ENCODE measurements around the gene FRMD1. TPM values are rescaled to one million over a fixed set of nuclear protein-coding genes. Genes with fewer than 3 reads are reported as not detected.

FRMD1 gene
- polyA plus RNA-seq, 3 donors, result not detected

DNA sequence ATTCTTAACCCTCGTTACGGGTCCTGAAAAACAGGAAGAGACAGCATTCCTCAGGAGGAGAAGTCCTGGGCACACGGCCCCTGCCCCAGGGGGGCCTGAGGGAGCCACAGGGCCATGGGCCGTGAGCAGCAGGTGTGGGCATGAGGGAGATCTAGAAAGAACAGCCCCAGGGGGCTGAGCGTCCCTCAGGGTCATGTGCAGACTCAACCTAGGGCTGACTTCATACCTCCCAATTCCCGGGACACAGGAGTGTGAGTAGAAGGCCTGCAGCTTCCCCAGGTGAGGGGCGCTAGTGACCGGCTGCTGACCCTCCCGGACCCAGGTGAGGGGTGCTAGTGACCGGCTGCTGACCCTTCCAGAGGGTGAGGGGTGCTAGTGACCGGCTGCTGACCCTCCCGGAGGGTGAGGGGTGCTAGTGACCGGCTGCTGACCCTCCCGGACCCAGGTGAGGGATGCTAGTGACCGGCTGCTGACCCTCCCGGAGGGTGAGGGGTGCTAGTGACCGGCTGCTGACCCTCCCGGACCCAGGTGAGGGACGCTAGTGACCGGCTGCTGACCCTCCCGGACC is 35.1 kb downstream of the FRMD1 start:
- H3K27ac Mint-ChIP-seq, result no peak overlapping the region
- no peak overlapping the region for H3K4me3 ChIP-seq (replicated peaks in 1 of 3; ENCODE audit: low read depth in 2 of 3, low read length in 3 of 3)
- no peak overlapping the region for H3K9ac ChIP-seq (ENCODE audit: insufficient read depth, low read length, poor library complexity, severe bottlenecking)
- H3K27me3 Mint-ChIP-seq (ENCODE audit: low read depth in 3 of 3), result peaks cover 0 to 5% (median 0%) of the 10 kb centered on the region in 3 donors
- H3K27me3 ChIP-seq (ENCODE audit: control insufficient read depth in 2 of 2, insufficient read depth in 2 of 2, low read length in 2 of 2), result no peaks in the 10 kb centered on the region
- intact Hi-C loops (cut with micrococcal nuclease), result no loop called here
- no peak for DNase-seq
- H4K20me1 ChIP-seq (ENCODE audit: insufficient read depth, low read length), result no peaks in the 10 kb centered on the region
- H3K9me3 Mint-ChIP-seq, result peaks cover 23 to 51% (median 43%) of the 10 kb centered on the region in 7 donors
- H3K4me1 ChIP-seq (ENCODE audit: control insufficient read depth in 1 of 2, insufficient read depth in 2 of 2, low read length in 2 of 2), result no peaks in the 10 kb centered on the region
- H3K79me2 ChIP-seq (ENCODE audit: insufficient read depth, low read length), result no peaks in the 10 kb centered on the region
- H3K4me2 ChIP-seq (replicated peaks; ENCODE audit: extremely low read depth, low read length, poor library complexity, severe bottlenecking), result no peak overlapping the region
- H3K36me3 Mint-ChIP-seq, result no peaks in the 10 kb centered on the region
- 88% methylated on average over 12 of the region's 21 CpGs for WGBS (ENCODE audit: insufficient coverage)
- peaks cover 49 to 64% of the 10 kb centered on the region in 2 donors for H3K9me3 ChIP-seq (replicated peaks in 1 of 2; ENCODE audit: control insufficient read depth in 1 of 2, insufficient read depth in 1 of 2, low read length in 2 of 2)
- H3K27ac ChIP-seq (ENCODE audit: low read depth in 1 of 2, low read length in 2 of 2), result no peak overlapping the region
- no peaks in the 10 kb centered on the region for H3K4me1 Mint-ChIP-seq
- TF ChIP-seq CTCF (IDR thresholded peaks at IDR 0.05), result no peak
- H3K4me3 Mint-ChIP-seq, result no peak overlapping the region
- H3K36me3 ChIP-seq (replicated peaks in 1 of 2; ENCODE audit: control insufficient read depth in 1 of 2, insufficient read depth in 2 of 2, low read length in 2 of 2), result no peaks in the 10 kb centered on the region
- H2AFZ ChIP-seq (ENCODE audit: insufficient read depth, low read depth, low read length, poor library complexity, severe bottlenecking), result no peak overlapping the region

DNA sequence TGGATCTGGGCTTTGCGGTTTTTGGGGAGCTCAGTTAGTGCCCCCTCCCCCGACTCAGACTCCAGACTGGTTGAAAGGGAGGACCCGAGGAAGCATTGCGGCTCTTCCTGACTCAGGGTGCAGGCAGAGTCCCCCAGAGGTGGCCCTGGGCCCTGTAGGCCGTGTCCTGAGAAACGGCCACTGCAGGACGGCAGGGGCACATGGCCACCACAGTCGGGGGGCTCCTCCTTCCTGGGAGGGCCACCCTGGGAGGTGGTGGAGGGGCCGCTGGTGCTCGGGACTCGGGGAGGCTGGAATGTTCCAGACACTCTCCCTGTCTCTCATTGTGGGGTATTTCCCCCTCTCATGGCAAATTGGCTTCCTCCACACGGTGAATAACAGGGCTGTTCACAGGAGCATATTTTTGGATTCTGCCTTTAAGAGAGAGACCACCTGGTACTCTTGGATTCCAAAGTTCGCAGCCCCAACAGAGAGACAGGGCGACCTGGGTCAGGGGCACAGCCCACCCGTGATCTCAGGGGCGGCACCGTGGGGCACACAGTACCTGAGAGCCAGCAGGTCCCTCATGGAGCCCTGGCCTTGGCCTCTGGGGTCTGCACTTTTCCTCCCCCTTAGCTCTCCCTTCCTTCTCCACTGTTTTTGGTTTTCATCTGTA is 35.7 kb downstream of the FRMD1 start:
- H4K20me1 ChIP-seq (ENCODE audit: insufficient read depth, low read length), result no peaks in the 10 kb centered on the region
- 93% methylated on average over 13 of the region's 17 CpGs for WGBS (ENCODE audit: insufficient coverage)
- DNase-seq, result no peak
- peaks cover 23 to 57% (median 49%) of the 10 kb centered on the region in 7 donors for H3K9me3 Mint-ChIP-seq
- H3K4me1 Mint-ChIP-seq, result no peaks in the 10 kb centered on the region
- no peak overlapping the region for H3K4me2 ChIP-seq (replicated peaks; ENCODE audit: extremely low read depth, low read length, poor library complexity, severe bottlenecking)
- no peak overlapping the region for H3K9ac ChIP-seq (ENCODE audit: insufficient read depth, low read length, poor library complexity, severe bottlenecking)
- no peak overlapping the region for H3K27ac Mint-ChIP-seq
- no peaks in the 10 kb centered on the region for H3K36me3 ChIP-seq (replicated peaks in 1 of 2; ENCODE audit: control insufficient read depth in 1 of 2, insufficient read depth in 2 of 2, low read length in 2 of 2)
- H3K27me3 ChIP-seq (ENCODE audit: control insufficient read depth in 2 of 2, insufficient read depth in 2 of 2, low read length in 2 of 2), result no peaks in the 10 kb centered on the region
- H3K9me3 ChIP-seq (replicated peaks in 1 of 2; ENCODE audit: control insufficient read depth in 1 of 2, insufficient read depth in 1 of 2, low read length in 2 of 2), result peaks cover 55 to 69% of the 10 kb centered on the region in 2 donors
- no peak overlapping the region for H3K4me3 Mint-ChIP-seq
- no peak overlapping the region for H3K4me3 ChIP-seq (replicated peaks in 1 of 3; ENCODE audit: low read depth in 2 of 3, low read length in 3 of 3)
- peaks cover 0 to 5% (median 0%) of the 10 kb centered on the region in 3 donors for H3K27me3 Mint-ChIP-seq (ENCODE audit: low read depth in 3 of 3)
- no peak overlapping the region for H2AFZ ChIP-seq (ENCODE audit: insufficient read depth, low read depth, low read length, poor library complexity, severe bottlenecking)
- H3K79me2 ChIP-seq (ENCODE audit: insufficient read depth, low read length), result no peaks in the 10 kb centered on the region
- H3K4me1 ChIP-seq (ENCODE audit: control insufficient read depth in 1 of 2, insufficient read depth in 2 of 2, low read length in 2 of 2), result no peaks in the 10 kb centered on the region
- intact Hi-C loops (cut with micrococcal nuclease), result no loop called here
- no peaks in the 10 kb centered on the region for H3K36me3 Mint-ChIP-seq
- no peak overlapping the region for H3K27ac ChIP-seq (ENCODE audit: low read depth in 1 of 2, low read length in 2 of 2)
- no peak for TF ChIP-seq CTCF (IDR thresholded peaks at IDR 0.05)

All from CD14-positive monocyte (primary cell).